ENCODE measurements around the gene RAX2.
"Not testable (repeated sequence)": the region's sequence is repeated elsewhere in the genome, so short reads cannot be mapped to it uniquely, and the experiment has no call there.

RAX2 gene

DNA sequence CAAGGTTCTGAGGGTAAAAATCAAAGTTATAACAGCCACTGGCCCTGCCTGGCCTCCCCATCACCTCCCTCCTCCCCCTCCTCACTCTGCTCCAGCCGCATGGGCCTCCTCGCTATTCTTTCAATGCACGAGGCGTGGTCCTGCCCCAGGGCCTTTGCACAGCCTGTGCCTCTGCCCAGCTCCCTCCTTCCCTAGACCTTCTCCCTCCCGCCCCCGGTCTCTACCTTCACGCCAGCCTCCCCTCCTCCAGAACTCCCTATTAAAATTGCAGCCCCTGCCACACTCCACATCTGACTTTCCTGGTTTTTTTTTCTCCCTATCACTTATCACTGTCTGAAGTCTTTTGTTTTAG, 3.3 kb downstream of the RAX2 start:
- Histone ChIP-seq H3K4me3 (ENCODE audit: low read length) (no peak overlapping the region), H3K9me3 (ENCODE audit: control insufficient read depth, insufficient read depth, low read length) (no peaks in the 10 kb centered on the region), H3K36me3 (ENCODE audit: control insufficient read depth, insufficient read depth, low read length) (peaks cover 13% of the 10 kb centered on the region), H3K27me3 (ENCODE audit: control insufficient read depth, insufficient read depth, low read length) (no peaks in the 10 kb centered on the region), H3K4me1 (ENCODE audit: control insufficient read depth, insufficient read depth, low read length) (peaks cover 8% of the 10 kb centered on the region; the same call in 1 of the 2 replicates), H3K27ac (ENCODE audit: low read length) (no peak overlapping the region)
- DNase-seq (ENCODE audit: low read depth, low spot score) = no peak
- no CpG with 5 or more reads among the region's 7 CpGs for WGBS (ENCODE audit: insufficient coverage, insufficient read length)

DNA sequence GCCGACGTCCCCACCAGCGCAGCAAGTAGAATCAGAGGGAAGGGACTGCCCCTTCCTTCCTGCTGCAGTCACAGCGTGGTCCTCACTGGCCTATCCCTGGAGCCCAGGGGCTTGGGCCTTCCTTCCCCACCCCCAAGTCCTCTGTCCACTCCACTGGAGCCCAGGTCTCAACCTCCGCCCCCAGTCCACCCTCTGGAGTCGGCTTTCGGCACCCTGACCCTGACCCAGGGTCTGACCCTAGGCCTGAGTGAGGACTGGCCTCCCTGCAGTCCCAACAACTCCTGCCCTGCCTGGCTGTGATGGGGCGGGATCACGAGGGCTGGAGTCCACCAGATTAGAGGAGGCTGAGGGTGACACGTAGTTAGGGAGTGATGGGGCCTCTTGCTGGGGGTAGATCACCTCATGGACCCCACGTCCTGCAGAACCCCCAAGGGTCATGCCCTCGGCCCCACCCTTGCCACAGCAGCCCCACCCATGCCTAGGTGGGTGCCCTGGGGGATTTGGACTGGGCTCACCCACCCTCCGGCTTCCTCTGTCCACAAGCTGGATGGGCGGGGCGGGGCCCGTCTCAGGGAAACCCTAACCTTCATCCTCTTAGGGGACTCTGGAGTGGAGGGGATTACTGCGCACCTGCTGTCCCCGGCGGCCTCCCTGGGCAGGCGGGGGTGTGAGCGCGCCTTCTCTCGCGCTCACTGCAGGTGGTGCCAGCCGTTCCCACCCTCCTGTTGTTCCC, 3.8 kb downstream of the RAX2 start:
- WGBS (ENCODE audit: insufficient coverage, insufficient read length) = no CpG with 5 or more reads among the region's 25 CpGs
- no peaks in the 10 kb centered on the region for H3K27me3 ChIP-seq (ENCODE audit: control insufficient read depth, insufficient read depth, low read length)
- peaks cover 8% of the 10 kb centered on the region; the same call in 1 of the 2 replicates for H3K4me1 ChIP-seq (ENCODE audit: control insufficient read depth, insufficient read depth, low read length)
- H3K27ac ChIP-seq (ENCODE audit: low read length) = no peak overlapping the region
- H3K36me3 ChIP-seq (ENCODE audit: control insufficient read depth, insufficient read depth, low read length) = peaks cover 13% of the 10 kb centered on the region
- no peak overlapping the region for H3K4me3 ChIP-seq (ENCODE audit: low read length)
- DNase-seq (ENCODE audit: low read depth, low spot score) = no peak
- no peaks in the 10 kb centered on the region for H3K9me3 ChIP-seq (ENCODE audit: control insufficient read depth, insufficient read depth, low read length)

DNA sequence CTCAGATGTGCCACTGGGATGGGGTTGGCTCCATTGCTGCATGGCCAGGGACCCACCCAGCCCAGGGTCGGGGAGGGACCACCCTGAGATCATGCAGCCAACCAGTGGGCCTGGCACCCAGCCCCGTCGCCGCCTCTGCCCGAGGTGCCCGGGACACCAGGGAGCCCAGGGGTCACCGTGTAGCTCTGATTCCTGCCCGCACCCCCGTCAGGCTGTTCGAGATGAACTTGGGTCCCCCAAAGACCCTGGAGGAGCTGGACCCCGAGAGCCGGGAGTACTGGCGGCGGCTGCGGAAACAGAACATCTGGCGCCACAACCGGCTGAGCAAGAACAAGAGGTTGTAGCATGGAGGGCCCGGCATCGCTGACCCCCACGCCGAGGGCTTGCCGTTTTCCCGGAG, 5.0 kb downstream of the RAX2 start:
- H3K27ac ChIP-seq (ENCODE audit: low read length) = no peak overlapping the region
- no peak overlapping the region for H3K4me3 ChIP-seq (ENCODE audit: low read length)
- no peaks in the 10 kb centered on the region for H3K9me3 ChIP-seq (ENCODE audit: control insufficient read depth, insufficient read depth, low read length)
- H3K4me1 ChIP-seq (ENCODE audit: control insufficient read depth, insufficient read depth, low read length) = peaks cover 8% of the 10 kb centered on the region; the same call in 1 of the 2 replicates
- no peak for DNase-seq (ENCODE audit: low read depth, low spot score)
- H3K36me3 ChIP-seq (ENCODE audit: control insufficient read depth, insufficient read depth, low read length) = peaks cover 13% of the 10 kb centered on the region
- WGBS (ENCODE audit: insufficient coverage, insufficient read length) = no CpG with 5 or more reads among the region's 23 CpGs
- H3K27me3 ChIP-seq (ENCODE audit: control insufficient read depth, insufficient read depth, low read length) = no peaks in the 10 kb centered on the region

DNA sequence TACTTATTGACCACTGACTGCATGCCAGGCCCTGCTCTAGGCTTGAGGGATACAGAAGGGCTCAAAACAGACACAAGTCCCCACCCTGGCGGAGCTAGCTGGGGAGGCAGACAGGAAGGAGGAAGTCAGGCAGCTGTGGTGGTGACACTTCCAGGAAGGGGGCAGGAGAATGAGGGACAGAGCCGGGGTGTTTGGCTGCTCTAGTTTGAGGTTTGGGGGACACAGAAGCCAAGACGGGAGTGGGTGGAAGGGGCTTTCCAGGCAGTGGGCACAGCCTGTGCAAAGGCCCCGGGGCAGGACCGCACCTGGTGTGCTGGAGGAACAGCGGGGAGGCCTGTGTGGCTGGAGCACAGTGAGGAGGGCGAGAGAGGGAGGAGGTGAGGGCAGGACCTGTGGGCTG, 5.5 kb downstream of the RAX2 start:
- Histone ChIP-seq H3K4me3 (ENCODE audit: low read length) (no peak overlapping the region), H3K36me3 (ENCODE audit: control insufficient read depth, insufficient read depth, low read length) (peaks cover 13% of the 10 kb centered on the region), H3K27ac (ENCODE audit: low read length) (no peak overlapping the region), H3K27me3 (ENCODE audit: control insufficient read depth, insufficient read depth, low read length) (no peaks in the 10 kb centered on the region), H3K9me3 (ENCODE audit: control insufficient read depth, insufficient read depth, low read length) (no peaks in the 10 kb centered on the region), H3K4me1 (ENCODE audit: control insufficient read depth, insufficient read depth, low read length) (peaks cover 5% of the 10 kb centered on the region; the same call in 1 of the 2 replicates)
- no peak for DNase-seq (ENCODE audit: low read depth, low spot score)
- no CpG with 5 or more reads among the region's 7 CpGs for WGBS (ENCODE audit: insufficient coverage, insufficient read length)

DNA sequence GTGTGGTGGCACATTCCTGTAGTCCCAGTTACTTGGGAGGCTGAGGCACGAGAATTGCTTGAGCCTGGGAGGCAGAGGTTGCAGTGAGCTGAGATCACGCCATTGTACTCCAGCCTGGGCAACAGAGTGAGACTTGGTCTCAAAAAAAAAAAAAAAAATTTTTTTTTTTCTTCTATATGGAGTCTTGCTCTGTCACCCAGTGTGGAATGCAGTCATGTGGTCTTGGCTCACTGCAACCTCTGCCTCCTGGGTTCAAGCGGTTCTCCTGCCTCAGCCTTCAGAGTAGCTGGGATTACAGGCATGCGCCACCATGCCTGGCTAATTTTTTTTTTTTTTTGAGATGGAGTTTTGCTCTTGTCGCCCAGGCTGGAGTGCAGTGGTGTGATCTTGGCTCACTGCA, 6.3 kb downstream of the RAX2 start:
- not testable (repeated sequence) for DNase-seq (ENCODE audit: low read depth, low spot score); H3K27ac ChIP-seq (ENCODE audit: low read length); H3K4me3 ChIP-seq (ENCODE audit: low read length); H3K9me3 ChIP-seq (ENCODE audit: control insufficient read depth, insufficient read depth, low read length); H3K27me3 ChIP-seq (ENCODE audit: control insufficient read depth, insufficient read depth, low read length); H3K4me1 ChIP-seq (ENCODE audit: control insufficient read depth, insufficient read depth, low read length)
- H3K36me3 ChIP-seq (ENCODE audit: control insufficient read depth, insufficient read depth, low read length) = peaks cover 13% of the 10 kb centered on the region
- WGBS (ENCODE audit: insufficient coverage, insufficient read length) = no CpG with 5 or more reads among the region's 5 CpGs

DNA sequence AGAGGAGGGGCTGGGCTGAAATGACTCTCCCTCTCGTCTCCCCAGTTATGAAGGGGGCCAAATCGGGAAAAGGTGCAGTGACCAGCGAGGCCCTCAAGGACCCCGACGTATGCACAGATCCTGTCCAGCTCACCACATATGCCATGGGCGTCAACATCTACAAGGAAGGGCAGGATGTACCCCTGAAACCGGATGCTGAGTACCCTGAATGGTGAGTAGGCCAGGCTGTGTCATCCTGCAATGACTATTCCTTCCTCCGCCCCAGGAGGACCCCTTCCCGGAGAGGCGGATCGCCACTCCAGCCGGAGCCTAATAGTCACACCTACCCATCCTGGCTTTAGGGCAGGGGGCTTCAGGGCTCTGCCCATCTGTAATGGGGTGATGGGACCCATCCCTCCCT, 6.9 kb downstream of the RAX2 start:
- H3K9me3 ChIP-seq (ENCODE audit: control insufficient read depth, insufficient read depth, low read length) = no peaks in the 10 kb centered on the region
- no peaks in the 10 kb centered on the region for H3K27me3 ChIP-seq (ENCODE audit: control insufficient read depth, insufficient read depth, low read length)
- H3K4me3 ChIP-seq (ENCODE audit: low read length) = no peak overlapping the region
- DNase-seq (ENCODE audit: low read depth, low spot score) = no peak
- no peak overlapping the region for H3K27ac ChIP-seq (ENCODE audit: low read length)
- WGBS (ENCODE audit: insufficient coverage, insufficient read length) = no CpG with 5 or more reads among the region's 12 CpGs
- H3K4me1 ChIP-seq (ENCODE audit: control insufficient read depth, insufficient read depth, low read length) = no peaks in the 10 kb centered on the region
- H3K36me3 ChIP-seq (ENCODE audit: control insufficient read depth, insufficient read depth, low read length) = peaks cover 10% of the 10 kb centered on the region

DNA sequence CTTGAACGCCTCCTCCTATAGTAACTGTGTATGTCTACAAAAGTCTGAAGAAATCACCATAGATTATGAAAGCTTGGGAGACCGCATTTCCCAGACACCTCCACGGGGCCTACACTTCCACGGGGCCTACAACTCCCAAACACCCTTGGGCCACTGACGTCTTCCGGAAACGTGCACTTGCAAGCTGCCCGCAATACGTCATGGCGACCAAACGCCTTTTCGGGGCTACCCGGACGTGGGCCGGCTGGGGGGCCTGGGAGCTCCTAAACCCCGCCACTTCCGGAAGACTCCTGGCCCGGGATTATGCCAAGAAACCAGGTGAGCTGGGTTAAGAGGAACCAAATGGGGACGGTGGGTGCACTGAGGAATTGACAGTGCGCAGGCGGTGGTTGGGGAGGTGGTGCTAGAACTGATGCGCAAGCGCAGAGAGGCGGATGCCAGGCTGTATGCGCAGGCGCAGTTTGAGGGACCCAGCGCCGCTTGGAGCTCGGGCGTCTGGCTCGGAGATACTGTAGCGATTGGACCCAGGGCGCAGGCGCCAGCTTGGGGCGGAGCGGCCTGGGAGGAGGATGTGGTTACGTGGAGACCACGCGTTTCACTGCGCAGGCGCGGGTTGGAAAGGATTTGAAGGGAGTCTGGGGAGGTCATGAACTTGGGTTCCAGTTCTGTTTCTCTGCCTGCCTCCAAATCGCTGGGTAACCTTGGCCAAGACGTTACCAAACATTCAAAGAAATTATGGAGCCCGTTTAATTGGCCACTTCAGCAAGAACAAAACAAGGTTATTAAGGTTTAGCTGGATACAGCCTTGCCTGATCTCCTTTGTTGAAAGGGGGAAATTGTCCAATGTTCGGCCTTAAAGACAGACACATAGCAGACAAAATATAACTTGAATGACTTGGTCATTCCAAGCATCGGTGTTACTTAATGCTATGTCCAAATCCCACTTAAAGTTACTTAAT, 9.2 kb downstream of the RAX2 start, which contains the start of gene MRPL54:
Gene MRPL54, plus strand, starts transcription at position 182 of the 959 bp plus-strand sequence. Its CDS starts 19 bp downstream, at position 201.
- Histone ChIP-seq H3K9me3 (ENCODE audit: control insufficient read depth, insufficient read depth, low read length) (no peaks in the 10 kb centered on the region), H3K4me3 (ENCODE audit: low read length) (peak within 1 kb of the TSS; percentile 97; the same call in 1 of the 2 replicates), H3K4me1 (ENCODE audit: control insufficient read depth, insufficient read depth, low read length) (no peaks in the 10 kb centered on the region), H3K27ac (ENCODE audit: low read length) (no peak within 1 kb of the TSS), H3K27me3 (ENCODE audit: control insufficient read depth, insufficient read depth, low read length) (no peaks in the 10 kb centered on the region), H3K36me3 (ENCODE audit: control insufficient read depth, insufficient read depth, low read length) (peaks cover 10% of the 10 kb centered on the region)
- DNase-seq (ENCODE audit: low read depth, low spot score) = peak; percentile 99
- no CpG with 5 or more reads among the region's 47 CpGs for WGBS (ENCODE audit: insufficient coverage, insufficient read length)

DNA sequence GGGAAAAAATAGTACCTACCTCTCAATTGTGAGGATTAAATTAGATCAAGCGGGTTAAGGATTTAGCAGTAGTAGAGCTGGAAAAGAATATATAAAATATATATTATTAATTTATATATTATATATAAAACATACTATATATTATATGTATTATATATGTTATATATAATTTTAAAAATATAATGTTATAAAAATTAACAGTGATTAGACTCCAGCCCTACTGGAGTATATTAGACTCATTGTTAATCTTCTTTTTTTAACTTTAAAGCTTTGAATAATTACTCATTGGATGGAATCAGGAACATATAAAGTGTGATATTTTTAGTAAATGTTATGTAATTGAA, 9.9 kb downstream of the RAX2 start:
- DNase-seq (ENCODE audit: low read depth, low spot score) = no peak
- Histone ChIP-seq H3K4me1 (ENCODE audit: control insufficient read depth, insufficient read depth, low read length) (no peaks in the 10 kb centered on the region), H3K4me3 (ENCODE audit: low read length) (peak overlapping the region; percentile 97; the same call in 1 of the 2 replicates), H3K27me3 (ENCODE audit: control insufficient read depth, insufficient read depth, low read length) (no peaks in the 10 kb centered on the region), H3K27ac (ENCODE audit: low read length) (no peak overlapping the region), H3K9me3 (ENCODE audit: control insufficient read depth, insufficient read depth, low read length) (no peaks in the 10 kb centered on the region), H3K36me3 (ENCODE audit: control insufficient read depth, insufficient read depth, low read length) (peaks cover 10% of the 10 kb centered on the region)
- WGBS (ENCODE audit: insufficient coverage, insufficient read length) = no CpG with 5 or more reads among the region's 1 CpG

DNA sequence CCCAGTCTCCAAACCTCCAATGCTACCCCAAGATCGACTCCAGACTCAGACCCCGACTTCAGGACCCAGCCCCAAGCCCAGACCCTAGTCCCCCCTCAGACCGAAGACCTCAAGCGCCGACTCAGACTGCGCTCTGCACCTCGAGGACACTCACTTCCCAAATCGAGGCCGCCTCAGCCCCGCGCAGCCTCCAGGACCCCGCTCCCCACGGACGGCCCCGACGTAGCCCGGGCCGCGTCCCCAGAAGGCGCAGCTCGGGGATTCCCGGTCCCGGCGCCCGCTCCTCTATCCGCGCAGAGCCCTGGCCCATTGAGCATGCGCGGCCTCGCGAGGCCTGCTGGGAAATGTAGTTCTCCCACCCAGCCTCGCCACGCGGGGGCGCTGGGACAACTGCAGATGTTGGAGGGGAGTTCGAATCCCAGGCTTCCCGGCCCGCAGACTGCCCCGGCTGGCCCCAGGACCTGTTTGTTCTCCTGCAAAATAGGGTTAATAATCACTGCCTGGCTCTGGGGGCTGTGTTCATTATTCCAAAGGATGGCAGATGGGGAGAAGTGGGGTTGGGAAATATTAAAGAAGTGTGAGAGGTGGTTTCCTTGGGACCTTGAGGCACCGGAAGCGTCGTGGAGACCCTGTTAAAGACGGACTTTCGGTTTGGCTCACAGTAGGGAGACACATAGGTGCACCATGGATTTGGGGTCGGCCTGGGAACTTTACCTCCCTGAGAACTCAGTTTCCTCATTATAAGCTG, 10.5 kb downstream of the RAX2 start, which contains the start of gene APBA3:
Gene APBA3, minus strand, starts transcription at position 311 of the 748 bp plus-strand sequence. CDS start 1,428 bp downstream, outside the sequence.
- Histone ChIP-seq H3K36me3 (ENCODE audit: control insufficient read depth, insufficient read depth, low read length) (peaks cover 4% of the 10 kb centered on the region), H3K4me3 (ENCODE audit: low read length) (peak within 1 kb of the TSS; percentile 97), H3K27me3 (ENCODE audit: control insufficient read depth, insufficient read depth, low read length) (no peaks in the 10 kb centered on the region), H3K27ac (ENCODE audit: low read length) (no peak within 1 kb of the TSS), H3K9me3 (ENCODE audit: control insufficient read depth, insufficient read depth, low read length) (no peaks in the 10 kb centered on the region), H3K4me1 (ENCODE audit: control insufficient read depth, insufficient read depth, low read length) (no peaks in the 10 kb centered on the region)
- WGBS (ENCODE audit: insufficient coverage, insufficient read length) = no CpG with 5 or more reads among the region's 45 CpGs
- DNase-seq (ENCODE audit: low read depth, low spot score) = peak; percentile 75

DNA sequence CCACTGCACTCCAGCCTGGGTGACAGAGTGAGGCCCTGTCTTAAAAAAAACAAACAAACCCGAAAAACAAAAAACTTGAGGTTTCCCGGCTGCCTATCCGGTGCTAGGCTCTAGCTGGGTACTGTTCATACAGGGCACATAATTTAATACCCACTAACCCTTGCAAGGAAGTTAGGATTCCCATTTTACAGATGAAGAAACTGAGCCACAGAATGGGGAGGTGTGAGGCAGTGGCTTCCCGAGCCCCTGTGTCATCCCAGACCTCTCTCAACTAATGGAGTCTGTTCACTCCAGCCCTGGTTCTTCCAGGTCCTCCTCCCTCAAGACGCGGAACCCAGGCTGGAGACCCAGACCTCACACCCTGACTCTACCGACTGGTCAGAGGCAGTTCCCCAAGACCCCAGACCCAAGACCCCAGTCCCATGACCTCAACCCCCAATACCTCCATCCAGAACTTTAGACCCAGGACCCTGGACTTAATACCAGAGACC, 11.1 kb downstream of the RAX2 start:
- Histone ChIP-seq H3K4me3 (ENCODE audit: low read length) (peak overlapping the region; percentile 93), H3K27ac (ENCODE audit: low read length) (no peak overlapping the region), H3K27me3 (ENCODE audit: control insufficient read depth, insufficient read depth, low read length) (no peaks in the 10 kb centered on the region), H3K9me3 (ENCODE audit: control insufficient read depth, insufficient read depth, low read length) (no peaks in the 10 kb centered on the region), H3K4me1 (ENCODE audit: control insufficient read depth, insufficient read depth, low read length) (no peaks in the 10 kb centered on the region), H3K36me3 (ENCODE audit: control insufficient read depth, insufficient read depth, low read length) (peaks cover 3% of the 10 kb centered on the region)
- DNase-seq (ENCODE audit: low read depth, low spot score) = no peak
- WGBS (ENCODE audit: insufficient coverage, insufficient read length) = no CpG with 5 or more reads among the region's 7 CpGs
